ENCODE measurements around the gene MIA.

- TF ChIP-seq CTCF (IDR thresholded peaks at IDR 0.05) (no peak), ZFX (IDR thresholded peaks at IDR 0.05; ENCODE audit: borderline replicate concordance) (no peak)
Measured at GRCh38 chr19:40744554-40745401, 30.5 kb upstream of the MIA start.

Data from 22Rv1 (cell line).